CD8-positive, alpha-beta memory T cell (primary cell): ENCODE measurements around the gene EMILIN1. TPM values are rescaled to one million over a fixed set of nuclear protein-coding genes. Genes with fewer than 3 reads are reported as not detected.

Experiments used
- CTCF ChIA-PET: fragments of 350-600 bp; sonication (Branson Sonifier 250); formaldehyde crosslinking; loops from one replicate; lab custom pipeline; 2021; ENCODE audit warnings: antibody characterized with exemption; lab: Charles Lee
- POLR2A ChIA-PET: fragments of 350-600 bp; sonication (Branson Sonifier 250); formaldehyde crosslinking; loops from one replicate; lab custom pipeline; 2021; ENCODE audit warnings: antibody characterized with exemption; lab: Charles Lee
- DNase-seq, 5 donors: peaks; one replicate each; pipeline versions ENCODE4 v3.0.0 to v3.0.0-alpha.2; 2020 to 2022; ENCODE audit warnings: mixed read lengths in 1 of 5
- H3K27ac ChIP-seq: one replicate; pipeline ENCODE4 v1.7.0; 2013; ENCODE audit warnings: low read depth, mild to moderate bottlenecking, low read length, moderate library complexity
- H3K27me3 ChIP-seq: 2 replicates; pipeline ENCODE4 v1.7.0; 2013; ENCODE audit warnings: low read length, mild to moderate bottlenecking; ENCODE audit not compliant: insufficient read depth, poor library complexity, severe bottlenecking
- H3K36me3 ChIP-seq: 2 replicates; pipeline ENCODE4 v1.7.0; 2013; ENCODE audit warnings: mild to moderate bottlenecking, low read length, moderate library complexity; ENCODE audit not compliant: insufficient read depth
- H3K4me1 ChIP-seq: 2 replicates; pipeline ENCODE4 v1.7.0; 2013; ENCODE audit warnings: mild to moderate bottlenecking, low read length, moderate library complexity; ENCODE audit not compliant: insufficient read depth
- H3K4me3 ChIP-seq: 2 replicates; pipeline ENCODE4 v1.7.0; 2013; ENCODE audit warnings: mild to moderate bottlenecking, low read length
- H3K9me3 ChIP-seq: 2 replicates; pipeline ENCODE4 v1.7.0; 2013; ENCODE audit warnings: mild to moderate bottlenecking, low read length
- H3K27ac Mint-ChIP-seq, 8 donors: one replicate each; pipeline ENCODE4 v1.8.0; 2020 to 2021; ENCODE audit warnings: mixed read lengths in 8 of 8, mild to moderate bottlenecking in 6 of 8, inconsistent platforms in 3 of 8, moderate library complexity in 3 of 8
- H3K27me3 Mint-ChIP-seq, 2 donors: one replicate each; pipeline ENCODE4 v1.8.0; 2020 to 2021; ENCODE audit warnings: mixed read lengths in 2 of 2, mild to moderate bottlenecking in 1 of 2, moderate library complexity in 1 of 2
- H3K36me3 Mint-ChIP-seq, 3 donors: one replicate each; pipeline ENCODE4 v1.8.0; 2020 to 2021; ENCODE audit warnings: mixed read lengths in 3 of 3, inconsistent platforms in 1 of 3, mild to moderate bottlenecking in 1 of 3
- H3K4me1 Mint-ChIP-seq, 3 donors: one replicate each; pipeline ENCODE4 v1.8.0; 2020 to 2021; ENCODE audit warnings: mixed read lengths in 3 of 3, inconsistent platforms in 1 of 3, mild to moderate bottlenecking in 1 of 3
- H3K4me3 Mint-ChIP-seq, 7 donors: one replicate each; pipeline ENCODE4 v1.8.0; 2020 to 2021; ENCODE audit warnings: mixed read lengths in 7 of 7, mild to moderate bottlenecking in 6 of 7, moderate library complexity in 4 of 7, inconsistent platforms in 2 of 7
- H3K9me3 Mint-ChIP-seq, 5 donors: one replicate each; pipeline ENCODE4 v1.8.0; 2020 to 2022; ENCODE audit warnings: mixed read lengths in 5 of 5, mild to moderate bottlenecking in 3 of 5, moderate library complexity in 2 of 5, inconsistent platforms in 1 of 5
- polyA plus RNA-seq: library from polyadenylated mRNA; unstranded; fragments of 300-500 nt; fragmentation: Illumina TruSeq; gene quantifications from one replicate; pipeline ENCODE4 v1.2.3, GENCODE V29; 2021
- total RNA-seq, 2 experiments: library from RNA; stranded (reverse); gene quantifications; one replicate each; pipeline ENCODE4 v1.2.3, GENCODE V29; 2021

The EMILIN1 gene
- total and polyA plus RNA-seq, 3 experiments from 2014 or later = 0.79 to 0.89 (median 0.85) TPM

- H3K9me3 ChIP-seq = no peaks in the 10 kb centered on the region
- H3K4me1 Mint-ChIP-seq = peaks cover 20 to 21% (median 20%) of the 10 kb centered on the region in 3 donors
- POLR2A ChIA-PET = interaction anchor here (1.8 to 2.0 kb wide), 3 partner anchors 11 to 72 kb away, joined by 5 to 27 read pairs (median 9); partner anchors contain the start of genes AGBL5, OST4 and PREB
- H3K27me3 Mint-ChIP-seq = peaks cover 10 to 18% of the 10 kb centered on the region in 2 donors
- CTCF ChIA-PET = interaction anchor here (1.1 to 2.6 kb wide), 5 partner anchors 8 to 47 kb away, joined by 3 to 24 read pairs (median 4); partner anchors contain the start of genes KHK and PREB
- peak overlapping the region; percentile 91 to 95 (median 93) for H3K4me3 Mint-ChIP-seq
- H3K27ac ChIP-seq = no peak overlapping the region
- H3K27me3 ChIP-seq = peaks cover 11% of the 10 kb centered on the region
- H3K27ac Mint-ChIP-seq = peak overlapping the region; percentile 21 to 97 (median 87)
- peaks cover 13% of the 10 kb centered on the region for H3K4me1 ChIP-seq
- H3K4me3 ChIP-seq = peak overlapping the region; percentile 79
- peaks cover 0 to 3% (median 0%) of the 10 kb centered on the region in 3 donors for H3K36me3 Mint-ChIP-seq
- H3K36me3 ChIP-seq = no peaks in the 10 kb centered on the region
- no peak for DNase-seq
- H3K9me3 Mint-ChIP-seq = no peaks in the 10 kb centered on the region
These were observed 44.4 kb downstream of the EMILIN1 start for GRCh38 chr2:27122791-27123190.

- Histone ChIP-seq H3K27ac (peak within 1 kb of the TSS; percentile 38), H3K4me1 (peaks cover 13% of the 10 kb centered on the region), H3K9me3 (no peaks in the 10 kb centered on the region), H3K4me3 (peak within 1 kb of the TSS; percentile 79), H3K36me3 (no peaks in the 10 kb centered on the region), H3K27me3 (peaks cover 5% of the 10 kb centered on the region)
- ChIA-PET POLR2A (interaction anchor here (1.8 to 2.0 kb wide), 3 partner anchors 10 to 73 kb away, joined by 5 to 27 read pairs (median 9); partner anchors contain the start of genes AGBL5, OST4 and PREB), CTCF (interaction anchor here (1.1 to 2.6 kb wide), 5 partner anchors 9 to 46 kb away, joined by 3 to 24 read pairs (median 4); partner anchors contain the start of genes KHK and PREB)
- peaks cover 0 to 3% (median 0%) of the 10 kb centered on the region in 3 donors for H3K36me3 Mint-ChIP-seq
- H3K4me3 Mint-ChIP-seq = peak within 1 kb of the TSS; percentile 91 to 95 (median 93)
- H3K4me1 Mint-ChIP-seq = peaks cover 20 to 21% (median 20%) of the 10 kb centered on the region in 3 donors
- no peaks in the 10 kb centered on the region for H3K9me3 Mint-ChIP-seq
- DNase-seq = peak; percentile 61 to 74 (median 68)
- peaks cover 10 to 12% of the 10 kb centered on the region in 2 donors for H3K27me3 Mint-ChIP-seq
- peak within 1 kb of the TSS; percentile 52 to 97 (median 88) for H3K27ac Mint-ChIP-seq
These were observed 45.1 kb downstream of the EMILIN1 start, which contains the start of gene ABHD1 for GRCh38 chr2:27123302-27124150. Gene ABHD1, plus strand, starts transcription at chr2:27123815. Its CDS starts 134 bp downstream, at chr2:27123949.

GRCh38 chr2:27125104-27125503, 46.7 kb downstream of the EMILIN1 start:
- Mint-ChIP-seq H3K4me1 (peaks cover 13 to 17% (median 15%) of the 10 kb centered on the region in 3 donors), H3K36me3 (peaks cover 0 to 16% (median 0%) of the 10 kb centered on the region in 3 donors), H3K4me3 (peak overlapping the region in 4 of 7 donors; percentile 32 to 95 (median 58)), H3K27ac (peak overlapping the region in 3 of 8 donors; percentile 12 to 58 (median 15)), H3K9me3 (no peaks in the 10 kb centered on the region), H3K27me3 (peaks cover 2 to 4% of the 10 kb centered on the region in 2 donors)
- H3K27ac ChIP-seq = no peak overlapping the region
- H3K4me1 ChIP-seq = peaks cover 13% of the 10 kb centered on the region
- no peaks in the 10 kb centered on the region for H3K27me3 ChIP-seq
- no peaks in the 10 kb centered on the region for H3K9me3 ChIP-seq
- H3K4me3 ChIP-seq = no peak overlapping the region
- ChIA-PET POLR2A (no interaction called here), CTCF (interaction anchor here (1.1 to 2.6 kb wide), 3 partner anchors 8 to 178 kb away, joined by 3 to 24 read pairs (median 4); partner anchors contain the start of gene PREB)
- no peaks in the 10 kb centered on the region for H3K36me3 ChIP-seq
- DNase-seq = no peak

- H3K27me3 ChIP-seq = no peaks in the 10 kb centered on the region
- peaks cover 7% of the 10 kb centered on the region for H3K36me3 ChIP-seq
- H3K4me1 ChIP-seq = peaks cover 13% of the 10 kb centered on the region
- no peak overlapping the region for H3K4me3 ChIP-seq
- H3K36me3 Mint-ChIP-seq = peaks cover 0 to 27% (median 0%) of the 10 kb centered on the region in 3 donors
- H3K4me1 Mint-ChIP-seq = peaks cover 15 to 19% (median 15%) of the 10 kb centered on the region in 3 donors
- H3K4me3 Mint-ChIP-seq = peak overlapping the region in 1 of 7 donors; percentile 50
- no peak overlapping the region for H3K27ac ChIP-seq
- H3K9me3 Mint-ChIP-seq = no peaks in the 10 kb centered on the region
- peak overlapping the region in 1 of 8 donors; percentile 20 for H3K27ac Mint-ChIP-seq
- ChIA-PET POLR2A (no interaction called here), CTCF (interaction anchor here (1.3 kb wide), 1 partner anchor 177 kb away, joined by 4 read pairs; no protein-coding TSS in a partner anchor)
- no peak for DNase-seq
- no peaks in the 10 kb centered on the region for H3K9me3 ChIP-seq
- H3K27me3 Mint-ChIP-seq = peaks cover 0 to 1% of the 10 kb centered on the region in 2 donors
These were observed 47.9 kb downstream of the EMILIN1 start for GRCh38 chr2:27126252-27126710.

GRCh38 chr2:27127883-27128667, 49.7 kb downstream of the EMILIN1 start:
- no peaks in the 10 kb centered on the region for H3K27me3 ChIP-seq
- no peak for DNase-seq
- Mint-ChIP-seq H3K9me3 (no peaks in the 10 kb centered on the region), H3K27me3 (no peaks in the 10 kb centered on the region), H3K4me1 (peaks cover 18 to 22% (median 21%) of the 10 kb centered on the region in 3 donors), H3K4me3 (no peak overlapping the region), H3K27ac (peak overlapping the region in 1 of 8 donors; percentile 55), H3K36me3 (peaks cover 0 to 42% (median 0%) of the 10 kb centered on the region in 3 donors)
- H3K4me3 ChIP-seq = no peak overlapping the region
- H3K27ac ChIP-seq = no peak overlapping the region
- no peaks in the 10 kb centered on the region for H3K9me3 ChIP-seq
- peaks cover 12% of the 10 kb centered on the region for H3K4me1 ChIP-seq
- peaks cover 15% of the 10 kb centered on the region for H3K36me3 ChIP-seq
- ChIA-PET CTCF (interaction anchor here (0.9 kb wide), 1 partner anchor 41 kb away, joined by 3 read pairs; the partner anchor contains the start of gene KHK), POLR2A (no interaction called here)

GRCh38 chr2:27128668-27129571, 50.5 kb downstream of the EMILIN1 start:
- no peak for DNase-seq
- peaks cover 0 to 47% (median 0%) of the 10 kb centered on the region in 3 donors for H3K36me3 Mint-ChIP-seq
- H3K9me3 ChIP-seq = no peaks in the 10 kb centered on the region
- no peaks in the 10 kb centered on the region for H3K9me3 Mint-ChIP-seq
- ChIA-PET POLR2A (no interaction called here), CTCF (interaction anchor here (0.9 kb wide), 1 partner anchor 42 kb away, joined by 3 read pairs; the partner anchor contains the start of gene KHK)
- peak overlapping the region in 4 of 8 donors; percentile 9 to 71 (median 58) for H3K27ac Mint-ChIP-seq
- peaks cover 22 to 24% (median 23%) of the 10 kb centered on the region in 3 donors for H3K4me1 Mint-ChIP-seq
- no peaks in the 10 kb centered on the region for H3K27me3 Mint-ChIP-seq
- H3K4me3 ChIP-seq = no peak overlapping the region
- H3K27ac ChIP-seq = no peak overlapping the region
- H3K4me3 Mint-ChIP-seq = peak overlapping the region in 1 of 7 donors; percentile 73
- no peaks in the 10 kb centered on the region for H3K27me3 ChIP-seq
- peaks cover 15% of the 10 kb centered on the region for H3K36me3 ChIP-seq
- H3K4me1 ChIP-seq = peaks cover 16% of the 10 kb centered on the region
